Measurements from ENCODE around the gene RAP1B. TPM values are rescaled to one million over a fixed set of nuclear protein-coding genes. Genes with fewer than 3 reads are reported as not detected.

RAP1B gene
- total and polyA plus RNA-seq, 2 of the 4 experiments (the other 2 are of a cell fraction) = 159 to 200 TPM

DNA sequence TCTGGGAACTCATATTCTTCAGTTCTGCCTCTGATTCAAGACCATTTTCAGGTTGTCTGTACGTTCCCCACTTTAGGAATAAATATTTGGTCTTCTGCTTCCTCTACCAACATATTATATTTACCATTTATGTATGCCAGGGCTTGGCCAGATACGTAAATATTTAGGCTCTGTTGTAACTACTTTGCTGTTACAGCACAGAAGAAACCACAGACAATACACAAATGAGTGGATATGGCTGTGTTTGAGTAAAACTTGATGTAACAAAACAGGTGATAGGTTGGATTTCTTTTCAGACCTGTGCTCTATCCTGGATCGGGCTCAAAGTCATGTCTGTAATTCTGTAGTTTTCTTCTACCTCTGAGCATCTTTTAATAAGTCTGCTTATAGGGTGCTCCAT lies 37.5 kb downstream of the RAP1B start:
- Histone ChIP-seq H4K8ac (ENCODE audit: low read depth in 2 of 2, low read length in 2 of 2) (no peak overlapping the region), H2BK15ac (ENCODE audit: low read depth, low read length) (no peak overlapping the region), H3K56ac (ENCODE audit: extremely low read depth, insufficient read depth, low read length) (no peak overlapping the region), H2AK9ac (replicated peaks; ENCODE audit: low read depth, low read length, poor library complexity) (no peak overlapping the region), H3K14ac (replicated peaks; ENCODE audit: low read depth, low read length) (no peak overlapping the region), H2AFZ (replicated peaks; ENCODE audit: low read length, poor library complexity) (no peak overlapping the region), H3K23ac (ENCODE audit: low read depth, low read length) (no peak overlapping the region), H3K9ac (ENCODE audit: low read depth, low read length) (no peak overlapping the region), H3K18ac (ENCODE audit: low read depth, low read length) (no peak overlapping the region), H4K91ac (ENCODE audit: insufficient read depth, low read depth, low read length) (no peak overlapping the region), H3K4me1 (ENCODE audit: control insufficient read depth, insufficient read depth, low read length) (peaks cover 4% of the 10 kb centered on the region), H2BK5ac (ENCODE audit: low read depth, low read length, poor library complexity, severe bottlenecking) (peak overlapping the region; percentile 31), H2BK20ac (ENCODE audit: low read depth, low read length) (no peak overlapping the region), H3K27me3 (ENCODE audit: control insufficient read depth, insufficient read depth, low read length) (no peaks in the 10 kb centered on the region), H3K36me3 (ENCODE audit: control insufficient read depth, insufficient read depth, low read length) (peaks cover 9% of the 10 kb centered on the region), H4K20me1 (ENCODE audit: insufficient read depth, low read length) (peaks cover 61% of the 10 kb centered on the region), H3K4ac (ENCODE audit: low read depth, low read length) (no peak overlapping the region), H2BK120ac (ENCODE audit: low read depth, low read length) (no peak overlapping the region), H3K79me1 (ENCODE audit: low read depth in 1 of 2, low read length in 2 of 2) (peaks cover 12 to 64% of the 10 kb centered on the region in 2 experiments), H2AK5ac (ENCODE audit: low read depth, low read length) (no peak overlapping the region), H3K4me2 (ENCODE audit: low read depth, low read length) (no peak overlapping the region; the same call in 1 of the 2 replicates), H3K9me1 (ENCODE audit: insufficient read depth, low read length) (peaks cover 3% of the 10 kb centered on the region), H3K27ac (ENCODE audit: insufficient read depth, low read length) (no peak overlapping the region), H3K9me3 (ENCODE audit: control insufficient read depth, insufficient read depth, low read length) (no peaks in the 10 kb centered on the region), H3K4me3 (ENCODE audit: insufficient read depth, low read depth, low read length) (no peak overlapping the region), H4K5ac (ENCODE audit: low read depth, low read length) (no peak overlapping the region)
- in situ Hi-C loops (cut with MboI; ENCODE audit: low sequenced_read_pairs) = no loop called here
- WGBS, 2 experiments (ENCODE audit: extremely low coverage in 2 of 2, insufficient read length in 1 of 2) = no CpG with 5 or more reads among the region's 3 CpGs
- dilution Hi-C loops (cut with HindIII; ENCODE audit: low sequenced_read_pairs, unreplicated experiment) = no loop called here
- peak; percentile 71 for DNase-seq
- BruUV-seq (replicated peaks) = no TSS peak
- ChIA-PET CTCF (no interaction called here), POLR2A (ENCODE audit: unreplicated experiment) (interaction anchor here (0.6 kb wide), 1 partner anchor 161 kb away, joined by 3 read pairs; no protein-coding TSS in a partner anchor)
- TF ChIP-seq RFX5 (IDR thresholded peaks at IDR 0.05; ENCODE audit: low read depth, low read length) = no peak
- TF ChIP-seq, protein P1, sequence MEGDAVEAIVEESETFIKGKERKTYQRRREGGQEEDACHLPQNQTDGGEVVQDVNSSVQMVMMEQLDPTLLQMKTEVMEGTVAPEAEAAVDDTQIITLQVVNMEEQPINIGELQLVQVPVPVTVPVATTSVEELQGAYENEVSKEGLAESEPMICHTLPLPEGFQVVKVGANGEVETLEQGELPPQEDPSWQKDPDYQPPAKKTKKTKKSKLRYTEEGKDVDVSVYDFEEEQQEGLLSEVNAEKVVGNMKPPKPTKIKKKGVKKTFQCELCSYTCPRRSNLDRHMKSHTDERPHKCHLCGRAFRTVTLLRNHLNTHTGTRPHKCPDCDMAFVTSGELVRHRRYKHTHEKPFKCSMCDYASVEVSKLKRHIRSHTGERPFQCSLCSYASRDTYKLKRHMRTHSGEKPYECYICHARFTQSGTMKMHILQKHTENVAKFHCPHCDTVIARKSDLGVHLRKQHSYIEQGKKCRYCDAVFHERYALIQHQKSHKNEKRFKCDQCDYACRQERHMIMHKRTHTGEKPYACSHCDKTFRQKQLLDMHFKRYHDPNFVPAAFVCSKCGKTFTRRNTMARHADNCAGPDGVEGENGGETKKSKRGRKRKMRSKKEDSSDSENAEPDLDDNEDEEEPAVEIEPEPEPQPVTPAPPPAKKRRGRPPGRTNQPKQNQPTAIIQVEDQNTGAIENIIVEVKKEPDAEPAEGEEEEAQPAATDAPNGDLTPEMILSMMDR (conservative IDR thresholded peaks at IDR 0.05; ENCODE audit: low read depth, low read length) = no peak
- no peak for TF ChIP-seq MXI1 (IDR thresholded peaks at IDR 0.05; ENCODE audit: borderline replicate concordance, low read depth, low read length)
- no peak for TF ChIP-seq USF2 (IDR thresholded peaks at IDR 0.05; ENCODE audit: low read depth, low read length)
- TF ChIP-seq CHD1 (IDR thresholded peaks at IDR 0.05; ENCODE audit: low read depth, low read length) = no peak
- no peak for TF ChIP-seq RAD21 (IDR thresholded peaks at IDR 0.05; ENCODE audit: low read length)
- TF ChIP-seq, protein P2, sequence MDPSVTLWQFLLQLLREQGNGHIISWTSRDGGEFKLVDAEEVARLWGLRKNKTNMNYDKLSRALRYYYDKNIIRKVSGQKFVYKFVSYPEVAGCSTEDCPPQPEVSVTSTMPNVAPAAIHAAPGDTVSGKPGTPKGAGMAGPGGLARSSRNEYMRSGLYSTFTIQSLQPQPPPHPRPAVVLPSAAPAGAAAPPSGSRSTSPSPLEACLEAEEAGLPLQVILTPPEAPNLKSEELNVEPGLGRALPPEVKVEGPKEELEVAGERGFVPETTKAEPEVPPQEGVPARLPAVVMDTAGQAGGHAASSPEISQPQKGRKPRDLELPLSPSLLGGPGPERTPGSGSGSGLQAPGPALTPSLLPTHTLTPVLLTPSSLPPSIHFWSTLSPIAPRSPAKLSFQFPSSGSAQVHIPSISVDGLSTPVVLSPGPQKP (IDR thresholded peaks at IDR 0.05; ENCODE audit: borderline replicate concordance, low read depth, low read length) = no peak
- no peak for TF ChIP-seq RCOR1 (IDR thresholded peaks at IDR 0.05; ENCODE audit: insufficient replicate concordance, low read length)
- no peak for TF ChIP-seq CEBPB (IDR thresholded peaks at IDR 0.05; ENCODE audit: low read depth, low read length)
- intact Hi-C loops (cut with micrococcal nuclease) = loop anchor here (10.0 kb wide), 1 partner anchor 423 kb away; the partner anchor contains the start of gene IL26
- ATAC-seq (ENCODE audit: low read depth) = peak; percentile 71

Data from IMR-90 (cell line).